ENCODE measurements around the gene ZNF536. TPM values are rescaled to one million over a fixed set of nuclear protein-coding genes. Genes with fewer than 3 reads are reported as not detected.

Gene ZNF536
- total and polyA plus RNA-seq, 10 of the 15 experiments (the other 5 are each of a cell fraction or from before 2014, with no cell fraction given): not detected

- 59% methylated on average over 7 of the region's 7 CpGs for WGBS (ENCODE audit: insufficient coverage, insufficient replicate concordance, low lambda C conversion rate, missing lambda C conversion rate)
- DNase-seq (ENCODE audit: low read depth, low spot score) (no peak), ATAC-seq (no peak), FAIRE-seq (no peak)
- SMC1A ChIA-PET (ENCODE audit: uncharacterized antibody, unreplicated experiment): no interaction called here
- no peak overlapping the region for H3K4me2 ChIP-seq (ENCODE audit: control insufficient read depth, insufficient read depth)
- no peaks in the 10 kb centered on the region for H4K20me1 ChIP-seq (ENCODE audit: control insufficient read depth, insufficient read depth)
- H3K9me3 ChIP-seq (replicated peaks; ENCODE audit: control insufficient read depth, insufficient read depth, low read length): no peaks in the 10 kb centered on the region
- H3K4me1 ChIP-seq (ENCODE audit: control insufficient read depth, insufficient read depth, low read length): no peaks in the 10 kb centered on the region
- no peak overlapping the region for H3K9ac ChIP-seq (ENCODE audit: control insufficient read depth, insufficient read depth, low read length)
- TF ChIP-seq YY1 (IDR thresholded peaks at IDR 0.05; ENCODE audit: low read depth, low read length): no peak
- TF ChIP-seq NRF1 (conservative IDR thresholded peaks at IDR 0.05; ENCODE audit: low read depth, low read length): no peak
- TF ChIP-seq JUND (IDR thresholded peaks at IDR 0.05; ENCODE audit: low read depth, low read length): no peak
- no peak for TF ChIP-seq NR2C2 (IDR thresholded peaks at IDR 0.05; ENCODE audit: borderline replicate concordance, control insufficient read depth, insufficient read length, low read depth)
- no peak for TF ChIP-seq ZBTB11 (CRISPR knock-in tag; IDR thresholded peaks at IDR 0.05)
- no peak for TF ChIP-seq SIX5 (IDR thresholded peaks at IDR 0.05; ENCODE audit: low read depth, low read length, severe bottlenecking)
- TF ChIP-seq RFX5 (IDR thresholded peaks at IDR 0.05; ENCODE audit: low read depth, low read length): no peak
- no peak for TF ChIP-seq E2F8 (IDR thresholded peaks at IDR 0.05; ENCODE audit: low read depth, partially characterized antibody)
- no peak for TF ChIP-seq MTA3 (IDR thresholded peaks at IDR 0.05; ENCODE audit: borderline replicate concordance, low read length)
- no peak for TF ChIP-seq JUNB (IDR thresholded peaks at IDR 0.05)
- TF ChIP-seq KLF5 (IDR thresholded peaks at IDR 0.05; ENCODE audit: partially characterized antibody): no peak
- no peak for TF ChIP-seq CTCF (IDR thresholded peaks at IDR 0.05 in 2 of 3, conservative IDR thresholded peaks at IDR 0.05 in 1 of 3; ENCODE audit: control insufficient read depth in 2 of 3, extremely low read depth in 1 of 3, insufficient read depth in 1 of 3, low read depth in 3 of 3, low read length in 3 of 3)
- no peak for TF ChIP-seq EP300 (IDR thresholded peaks at IDR 0.05; ENCODE audit: borderline replicate concordance in 1 of 2, control insufficient read depth in 1 of 2, low read depth in 2 of 2, low read length in 2 of 2)
- H3K36me3 ChIP-seq (ENCODE audit: control insufficient read depth in 2 of 2, insufficient read depth in 2 of 2, low read length in 1 of 2): no peaks in the 10 kb centered on the region
- in situ Hi-C loops (cut with MboI) (no loop called here), intact Hi-C loops (cut with micrococcal nuclease; ENCODE audit: unreplicated experiment) (no loop called here)
- CTCF ChIA-PET: no interaction called here
- no peaks in the 10 kb centered on the region for H3K79me2 ChIP-seq (ENCODE audit: control insufficient read depth, insufficient read depth, low read length)
- no TSS peak for BruUV-seq (replicated peaks)
- RAD21 ChIA-PET (ENCODE audit: unreplicated experiment): no interaction called here
- no peak overlapping the region for H3K4me3 ChIP-seq
- no peak overlapping the region for H2AFZ ChIP-seq (ENCODE audit: control insufficient read depth, low read depth, low read length)
- H3K27me3 ChIP-seq (replicated peaks in 1 of 2; ENCODE audit: control insufficient read depth in 2 of 2, insufficient read depth in 2 of 2, low read length in 1 of 2): 0 out of 4 replicates have a peak, but pooled peaks cover 0 to 2% of the 10 kb centered on the region in 2 experiments
- POLR2A ChIA-PET: no interaction called here
- no peak overlapping the region for H3K27ac ChIP-seq (ENCODE audit: control insufficient read depth, insufficient read depth)
Observed at GRCh38 chr19:30324982-30325381, 47.2 kb upstream of the ZNF536 start.
